Limb (tissue), 2 donors: ENCODE results near the gene DDX23.

Source experiments
- DNase-seq, 2 donors: peaks; one replicate each; pipeline ENCODE4 v3.0.0-alpha.2; 2016; ENCODE audit errors: extremely low spot score in 2 of 2

The DDX23 gene

DNA sequence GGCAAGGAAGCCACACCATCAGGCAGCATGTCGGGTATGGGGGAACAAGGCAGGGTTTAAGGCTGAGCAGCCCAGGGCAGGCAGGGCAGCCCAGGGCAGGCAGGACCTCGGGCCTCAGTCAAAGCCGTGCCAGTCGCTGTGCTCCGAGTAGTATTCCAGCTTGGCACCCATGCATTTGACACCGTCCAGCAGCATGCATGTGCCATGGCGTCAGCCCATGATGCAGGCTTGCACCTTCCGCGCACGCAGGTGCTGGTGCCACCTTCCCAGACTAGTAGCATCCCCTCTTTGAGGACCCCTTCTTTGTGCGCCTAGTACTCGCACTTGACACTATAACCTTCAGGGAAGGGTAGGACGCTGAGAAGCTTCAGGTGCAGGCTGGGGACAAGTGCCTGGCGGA is 51.5 kb downstream of the DDX23 start:
- DNase-seq: no peak

DNA sequence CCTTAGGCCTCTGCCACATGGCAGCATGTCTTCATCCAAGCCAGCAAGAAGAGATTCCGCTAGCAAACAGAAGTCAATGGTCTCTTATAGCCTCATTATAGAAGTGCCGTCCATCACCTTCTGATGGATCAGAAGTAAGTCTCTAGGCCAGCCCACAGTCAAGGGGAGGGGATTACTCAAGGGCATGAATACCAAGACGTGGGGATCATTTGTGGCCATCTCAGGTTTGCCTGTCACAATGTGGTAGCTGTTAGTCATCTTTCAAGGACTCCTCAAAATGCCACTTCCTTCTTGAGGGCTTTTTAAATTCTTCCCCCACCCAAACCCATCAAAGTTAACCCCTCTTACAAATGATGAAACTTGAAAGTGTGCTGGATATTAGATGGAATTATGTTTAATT is 55.0 kb downstream of the DDX23 start:
- no peak for DNase-seq

DNA sequence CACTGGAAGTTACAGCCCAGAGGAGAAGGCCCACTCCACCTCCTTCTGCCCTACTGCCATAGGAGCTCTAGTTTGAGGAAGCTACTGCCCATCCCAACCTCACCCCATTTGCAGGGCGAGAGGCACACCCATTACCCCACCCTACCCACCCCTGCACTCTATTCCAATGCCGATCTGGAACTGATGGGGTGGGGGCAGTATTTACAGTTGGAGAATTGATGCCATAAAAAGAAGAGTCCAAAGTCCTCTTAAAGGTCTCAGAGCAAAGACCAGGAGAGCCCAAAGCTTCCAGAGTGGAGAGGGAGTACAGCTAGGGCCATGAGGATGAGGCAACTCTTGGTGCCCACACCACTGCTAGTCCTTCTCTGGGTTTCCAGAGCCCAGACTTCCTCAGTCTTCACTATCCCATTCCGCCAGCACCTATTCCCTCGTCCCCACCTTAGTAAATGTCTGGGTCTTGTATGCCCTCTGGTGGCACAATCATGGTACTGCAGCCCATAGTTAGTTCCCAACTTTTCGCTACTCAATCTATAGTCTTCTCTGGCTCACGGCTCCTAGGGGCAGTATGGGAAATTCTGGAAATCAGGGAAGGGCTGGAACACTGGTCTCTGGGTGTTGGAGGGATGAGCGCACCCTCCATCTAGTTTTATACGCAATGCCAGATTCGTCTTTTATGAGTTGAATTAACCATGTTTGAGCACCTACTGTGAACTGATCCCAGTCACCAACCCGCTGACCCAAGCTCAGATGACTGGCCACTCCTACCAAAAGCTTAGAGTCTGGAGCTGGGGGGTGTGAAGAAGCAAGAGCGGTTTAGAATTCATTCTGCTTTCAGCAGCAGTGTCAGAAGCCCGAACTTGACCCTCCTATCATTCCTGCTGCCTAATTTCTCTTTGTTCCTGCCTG is 56.2 kb downstream of the DDX23 start:
- peak; percentile 81 for DNase-seq

DNA sequence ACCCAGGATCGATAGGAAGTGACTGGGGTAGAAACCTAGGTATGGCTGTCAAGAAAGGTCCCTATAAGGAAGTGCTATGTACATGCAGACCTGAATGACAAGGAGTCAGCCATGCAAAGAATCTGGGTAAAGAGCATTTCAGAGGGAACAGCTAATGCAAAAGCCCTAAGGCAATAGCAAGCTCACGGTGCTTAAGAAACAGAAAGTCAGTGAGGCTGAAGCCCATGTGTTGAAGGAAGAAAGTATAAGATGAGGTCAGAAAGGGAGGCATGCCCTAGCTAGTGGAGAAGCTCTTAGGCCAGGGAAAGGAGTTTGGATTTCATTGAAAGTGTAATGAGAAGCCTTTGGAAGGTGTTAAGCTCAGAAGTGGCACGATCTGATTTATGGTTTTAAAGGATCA is 57.1 kb downstream of the DDX23 start:
- DNase-seq: no peak

DNA sequence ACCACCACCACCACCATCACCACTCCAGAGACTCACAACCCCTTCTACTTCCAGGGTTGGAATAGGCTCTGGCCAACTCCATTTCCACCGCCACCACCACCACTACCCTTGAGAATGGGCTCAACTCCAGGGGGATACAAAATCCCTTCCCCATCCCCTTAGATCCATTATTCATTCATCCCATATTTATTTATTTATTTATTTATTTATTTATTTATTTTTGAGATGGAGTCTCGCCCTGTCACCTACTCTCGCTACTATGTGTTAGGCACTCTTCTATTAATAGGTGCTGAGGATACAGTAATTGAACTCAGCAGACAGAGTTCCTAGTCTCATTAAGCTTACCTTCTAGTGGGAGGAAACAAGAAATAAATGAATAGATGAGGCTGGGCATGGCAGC is 58.3 kb downstream of the DDX23 start:
- no peak for DNase-seq

DNA sequence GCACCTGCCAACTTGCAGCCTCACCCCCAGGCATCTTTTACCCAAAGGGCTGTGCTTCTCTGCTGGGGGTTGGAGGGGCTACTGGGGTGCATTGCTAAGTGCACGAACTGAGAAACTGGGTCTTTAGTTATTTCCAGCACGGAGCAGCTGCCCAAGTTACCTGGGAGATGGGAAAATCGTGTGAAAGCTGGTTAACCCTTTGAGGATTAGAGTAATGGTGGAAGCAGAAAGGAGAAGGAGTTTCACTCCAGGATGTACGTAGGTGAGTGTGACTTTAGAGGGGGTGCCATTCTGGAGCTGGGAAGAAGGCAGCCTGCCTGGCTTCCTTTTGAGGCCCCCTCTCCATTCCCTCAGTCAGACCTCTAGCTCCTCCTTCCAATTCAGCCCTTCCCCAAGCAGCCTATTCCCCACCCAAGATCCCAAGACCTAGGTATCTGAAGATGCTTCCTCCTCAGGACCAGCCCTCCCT is 62.1 kb downstream of the DDX23 start:
- DNase-seq: no peak

DNA sequence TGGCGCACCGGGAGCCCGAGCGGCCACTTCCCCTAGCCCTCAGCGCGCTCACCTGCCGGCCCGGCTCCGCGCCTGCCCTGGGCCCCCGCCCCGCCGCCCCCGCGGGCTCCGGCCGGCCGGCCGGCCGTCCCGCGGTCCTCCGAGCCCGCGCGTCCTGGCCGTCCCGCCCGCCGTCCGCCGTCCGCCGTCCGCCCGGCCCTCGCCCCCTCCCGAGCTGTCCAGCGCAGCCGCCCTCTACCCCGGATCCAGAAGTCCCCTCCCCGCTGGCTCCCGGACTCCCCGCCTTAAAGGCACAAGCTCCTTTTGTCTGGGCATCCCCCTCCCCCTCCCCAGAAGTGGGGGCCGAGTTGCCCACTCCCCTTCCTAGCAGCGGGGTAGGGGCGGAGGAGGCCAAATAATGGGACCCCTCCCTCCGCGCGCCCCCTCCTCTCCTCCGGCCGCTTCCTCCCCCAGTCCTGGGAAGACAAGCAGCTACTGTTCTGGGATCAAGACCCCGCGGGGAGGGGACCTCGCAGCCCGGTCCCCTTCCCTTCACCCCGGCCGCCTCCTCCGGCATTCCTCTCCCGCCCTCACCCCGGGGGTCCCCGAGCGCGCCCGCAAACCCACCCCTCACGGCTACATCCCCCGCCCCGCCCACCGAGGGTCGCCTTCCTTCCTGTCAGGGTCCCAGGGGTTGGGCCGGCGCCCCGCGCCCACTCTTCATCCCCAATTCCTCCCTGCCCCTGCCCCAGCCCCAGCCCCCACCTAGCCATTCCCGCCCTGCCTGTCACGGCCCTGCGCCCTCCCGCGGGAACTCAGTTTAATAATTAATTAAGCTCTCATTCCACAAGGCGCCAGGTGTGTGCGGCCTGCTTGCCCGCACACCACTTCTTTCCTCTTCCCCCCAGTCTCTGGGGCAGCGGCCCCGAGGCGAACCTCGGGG is 62.8 kb downstream of the DDX23 start, which contains the start of gene ADCY6:
Gene ADCY6, minus strand, starts transcription at position 236 of the 922 bp plus-strand sequence. CDS start 5,655 bp downstream, outside the sequence.
- DNase-seq: peak; percentile 76 to 86

DNA sequence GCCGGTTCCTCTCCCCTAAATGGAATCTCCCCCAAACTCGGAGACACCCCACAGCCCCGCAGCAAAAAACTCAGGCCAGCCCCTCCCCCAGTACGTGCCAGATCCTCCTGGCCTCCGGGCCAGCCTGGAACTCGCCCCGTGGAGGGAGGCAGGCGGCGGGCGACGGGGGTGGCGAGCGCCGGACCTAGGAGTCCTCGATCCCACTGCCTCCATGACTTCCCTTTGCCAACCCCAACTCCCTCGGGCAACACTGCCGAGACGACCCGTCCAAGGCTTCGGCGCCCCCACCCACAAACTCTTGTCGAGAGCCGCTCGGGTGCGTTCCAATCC is 63.5 kb downstream of the DDX23 start:
- peak in 1 of 2 donors; percentile 54 for DNase-seq

DNA sequence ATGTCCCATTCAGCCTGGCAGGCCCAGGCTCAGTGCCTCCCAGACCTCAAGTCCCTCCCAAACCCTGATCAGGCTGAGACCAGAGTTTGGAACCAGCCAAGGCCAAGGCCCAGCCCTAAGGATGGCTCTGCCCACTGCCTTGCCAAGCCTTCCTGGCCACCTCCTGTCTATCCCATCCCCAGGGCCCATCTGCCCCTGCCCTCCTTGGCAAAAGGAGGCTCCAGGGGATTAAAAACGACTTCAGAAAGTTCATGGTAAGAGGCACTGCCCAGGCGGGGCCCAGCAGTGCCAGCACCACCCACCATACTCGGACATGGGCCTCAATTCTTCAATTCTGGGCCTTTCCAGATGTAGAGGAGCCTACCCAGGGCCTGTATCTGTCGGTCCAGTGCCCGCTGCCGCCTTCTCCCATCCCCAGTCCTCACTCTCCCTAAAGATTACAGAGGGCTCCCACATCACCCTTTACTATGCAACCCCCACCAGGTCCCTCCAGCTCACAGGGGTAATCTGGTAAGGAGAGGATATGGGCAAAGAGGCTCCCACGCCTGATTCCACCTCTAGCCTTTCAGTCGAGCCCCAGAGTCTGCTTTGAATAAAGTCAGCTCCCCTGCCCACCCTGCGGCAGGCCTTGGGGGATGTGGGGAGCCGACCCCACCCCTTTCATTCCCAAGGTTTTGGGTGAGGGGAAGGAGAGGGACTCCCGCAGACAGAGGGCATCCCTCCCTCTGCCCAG is 64.0 kb downstream of the DDX23 start:
- no peak for DNase-seq

DNA sequence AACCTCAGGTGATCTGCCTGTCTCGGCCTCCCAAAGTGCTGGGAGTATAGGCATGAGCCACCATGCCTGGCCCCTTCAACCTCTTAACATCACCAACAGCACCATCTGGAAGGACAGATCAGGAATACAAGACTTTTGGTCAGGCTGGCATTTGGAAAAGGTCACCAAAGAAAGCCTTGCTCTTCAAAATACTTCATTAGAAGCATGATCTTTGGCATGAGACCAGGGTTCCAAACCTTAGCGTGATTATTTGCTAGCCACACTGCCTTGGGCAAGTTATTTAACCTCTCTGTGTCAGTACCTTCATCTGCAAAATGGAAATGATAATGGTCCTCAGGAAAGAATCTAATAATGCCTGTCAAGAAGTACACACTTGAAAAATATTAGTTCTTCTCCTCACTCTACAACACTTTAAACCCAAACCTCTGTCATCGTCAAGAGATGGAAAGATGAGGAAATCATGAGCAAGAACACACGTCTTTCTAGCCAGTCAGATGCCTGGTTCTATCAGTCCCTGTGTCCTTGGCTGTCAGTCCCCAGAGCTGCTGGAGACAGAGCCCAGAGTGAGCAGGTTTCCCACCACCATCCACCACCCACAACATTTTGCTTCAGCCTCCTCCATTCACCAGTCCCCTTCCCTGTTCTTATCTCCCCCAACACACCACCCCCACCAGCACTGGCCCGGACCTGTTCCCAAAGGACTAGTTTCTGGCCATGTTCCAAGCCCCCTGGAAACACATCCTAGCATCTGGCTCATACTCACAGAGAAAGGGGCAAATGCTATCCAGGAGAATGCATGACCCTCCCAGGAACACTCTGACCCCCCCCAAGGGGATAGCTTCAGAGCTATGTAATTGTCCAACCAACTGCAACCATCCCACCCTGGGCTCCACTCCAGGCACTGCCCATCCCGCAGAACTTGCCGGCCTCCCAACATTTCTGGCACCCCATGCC is 65.1 kb downstream of the DDX23 start:
- DNase-seq: peak in 1 of 2 donors; percentile 41

DNA sequence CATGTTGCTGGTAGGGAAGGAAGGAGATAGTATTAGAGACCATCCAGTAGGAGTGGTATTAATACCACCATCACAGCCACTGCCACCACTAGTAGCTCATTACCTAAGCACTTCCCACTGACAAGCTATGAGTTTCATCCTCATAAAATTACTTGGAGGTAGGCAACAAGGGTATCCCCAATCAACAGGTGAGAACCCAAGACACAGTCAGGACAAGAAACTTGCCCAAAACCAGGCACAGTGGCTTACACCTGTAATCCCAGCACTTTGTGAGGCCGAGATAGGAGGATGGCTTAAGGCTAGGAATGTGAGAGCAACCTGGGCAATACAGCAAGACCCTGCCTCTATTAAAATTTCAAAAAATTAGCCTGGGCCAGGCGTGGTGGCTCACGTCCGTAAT is 68.5 kb downstream of the DDX23 start:
- DNase-seq: no peak

DNA sequence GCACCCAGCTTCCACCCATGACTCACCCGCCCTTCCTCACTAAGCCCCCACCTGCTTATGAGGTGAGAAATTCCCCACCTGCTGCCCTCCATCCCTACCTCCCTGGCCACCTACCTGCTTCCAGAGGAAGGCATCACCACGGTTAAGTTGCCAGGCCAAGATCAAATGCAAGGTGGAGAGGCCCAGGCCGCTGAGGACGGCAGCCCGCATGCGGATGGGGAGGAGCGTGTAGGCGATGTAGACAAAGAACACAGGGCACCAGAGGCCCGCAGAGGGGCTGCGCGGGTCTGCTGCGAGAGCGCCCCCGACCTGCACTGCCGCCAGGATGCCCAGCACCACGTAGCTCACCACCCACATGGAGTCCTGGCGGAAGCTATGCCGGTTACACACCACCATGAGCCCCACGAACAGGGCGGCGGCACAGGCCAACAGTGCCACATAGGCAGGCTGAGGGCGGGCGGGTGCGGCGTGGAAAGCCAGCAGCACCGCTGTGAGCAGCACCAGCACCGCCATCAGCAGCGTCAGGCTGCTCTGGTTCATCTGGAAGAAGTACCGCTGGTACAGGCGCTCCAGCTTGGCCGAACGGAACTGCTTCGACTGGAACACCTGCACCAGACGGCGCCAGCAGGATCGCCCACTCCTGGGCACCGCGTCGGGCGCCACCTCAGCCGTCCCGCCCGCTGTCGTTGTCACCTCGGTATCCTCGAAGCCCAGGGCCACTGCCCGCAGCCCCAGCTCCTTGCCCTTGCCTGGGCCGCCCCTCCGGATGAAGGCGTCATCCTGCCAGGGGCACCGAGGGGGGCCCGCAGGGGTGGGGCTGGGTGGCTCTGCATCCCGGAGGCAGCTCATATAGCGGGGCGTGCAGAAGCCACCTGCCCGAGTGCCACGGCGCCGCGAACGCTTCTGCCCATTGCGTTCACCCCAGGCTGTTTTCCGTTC is 69.2 kb downstream of the DDX23 start:
- no peak for DNase-seq

DNA sequence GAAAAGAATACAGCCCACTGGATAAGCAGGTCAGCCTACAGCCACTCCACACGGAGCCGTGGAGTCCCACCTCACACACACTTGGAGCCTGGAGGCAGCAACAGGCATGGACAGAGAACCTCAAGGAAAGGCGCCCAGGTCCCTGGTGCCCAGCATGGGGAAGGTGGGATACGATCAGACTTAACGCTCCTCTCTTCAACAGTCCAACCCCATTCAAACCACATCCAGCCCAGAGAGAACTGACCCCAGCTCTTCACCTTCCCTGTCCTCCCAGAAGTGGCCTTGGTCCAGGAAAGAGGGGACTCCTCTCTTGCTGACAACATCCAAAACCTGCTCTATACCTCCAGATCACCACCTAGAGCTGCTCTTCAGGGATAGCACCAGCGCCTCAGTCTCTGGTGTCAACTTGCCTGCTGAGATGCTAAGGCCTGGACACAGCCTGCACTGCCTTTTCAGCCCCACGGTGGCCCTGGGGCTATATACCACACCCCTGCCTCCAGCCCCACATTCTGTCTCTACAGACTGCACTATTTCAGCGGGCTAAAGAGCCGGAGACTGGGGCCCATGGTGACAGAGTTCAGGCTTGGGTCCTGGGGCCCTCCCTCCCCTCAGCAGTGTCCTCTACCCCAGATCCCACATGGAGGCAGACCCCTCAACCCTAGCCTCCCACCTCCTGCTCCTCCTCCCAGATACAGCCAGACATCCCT is 70.1 kb downstream of the DDX23 start:
- no peak for DNase-seq

DNA sequence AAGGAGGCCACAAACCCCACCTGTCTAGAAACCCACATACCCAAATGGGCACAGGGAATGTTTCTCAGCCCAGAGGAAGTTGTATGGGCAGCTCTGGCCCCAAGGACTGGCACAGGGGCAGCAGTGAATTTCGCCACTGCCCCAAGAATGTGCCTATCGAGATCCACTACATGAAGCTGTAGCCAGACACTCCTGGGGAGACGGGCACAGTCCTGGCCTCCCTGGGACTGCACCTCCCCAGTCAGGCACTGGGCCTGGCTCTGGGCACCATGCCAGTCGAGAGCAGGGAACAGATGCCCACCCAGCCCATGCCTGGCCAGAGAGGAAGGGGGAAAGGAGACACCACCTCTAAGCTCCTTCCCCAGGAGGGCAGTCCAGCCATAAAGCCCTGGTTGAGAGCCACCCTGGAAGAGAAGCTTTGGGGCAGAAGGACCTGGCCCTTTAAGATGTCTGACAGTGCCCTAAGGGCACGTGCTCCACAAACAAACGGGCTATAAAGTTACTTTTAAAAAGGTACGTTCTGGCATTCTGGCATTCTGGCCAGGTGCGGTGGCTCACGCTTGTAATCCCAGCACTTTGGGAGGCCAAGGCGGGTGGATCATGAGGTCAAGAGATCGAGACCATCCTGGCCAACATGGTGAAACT is 71.5 kb downstream of the DDX23 start:
- no peak for DNase-seq

DNA sequence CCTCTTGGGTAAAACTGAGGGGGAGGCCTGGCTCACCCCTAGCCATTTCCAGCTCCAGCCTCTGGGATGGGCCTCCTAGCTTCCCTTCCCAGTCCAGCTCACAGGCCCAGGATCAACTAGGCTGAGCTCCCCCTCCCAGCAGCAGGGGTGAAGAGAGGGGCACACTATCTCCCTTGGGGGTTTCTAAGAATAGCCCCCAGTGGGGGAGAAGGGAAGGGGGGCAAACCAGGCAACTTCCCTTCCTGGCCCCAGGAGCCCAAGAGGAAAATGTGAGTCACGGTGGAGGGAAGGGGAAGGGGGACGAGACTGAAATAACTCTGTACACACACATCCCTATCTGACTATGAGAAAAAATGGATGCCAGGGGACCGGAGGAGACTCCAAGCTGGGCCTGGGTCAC is 72.1 kb downstream of the DDX23 start:
- peak in 1 of 2 donors; percentile 36 for DNase-seq
